GM06990 (cell line): ENCODE measurements around the gene RMC1.

ENCODE experiments used
- DNase-seq: peaks from one replicate; pipeline ENCODE4 v3.0.0-alpha.2; 2011; ENCODE audit not compliant: insufficient read length; ENCODE audit errors: extremely low read depth
- H3K27me3 ChIP-seq: replicated peaks from 2 replicates; pipeline ENCODE4 v1.6.0; 2011; ENCODE audit warnings: low read length; ENCODE audit not compliant: control insufficient read depth, insufficient read depth
- H3K36me3 ChIP-seq: 2 replicates; pipeline ENCODE4 v1.5.1; 2011; ENCODE audit warnings: low read length; ENCODE audit not compliant: control insufficient read depth, insufficient read depth
- H3K4me3 ChIP-seq: replicated peaks from 2 replicates; pipeline ENCODE4 v1.5.1; 2011; ENCODE audit warnings: low read depth, mild to moderate bottlenecking, control low read depth, low read length
- CTCF ChIP-seq: IDR thresholded peaks from 2 replicates; pipeline ENCODE4 v1.5.1; 2011; ENCODE audit warnings: low read length, control low read depth, mild to moderate bottlenecking, inconsistent platforms; ENCODE audit not compliant: insufficient read depth, poor library complexity, severe bottlenecking

The RMC1 gene

DNA sequence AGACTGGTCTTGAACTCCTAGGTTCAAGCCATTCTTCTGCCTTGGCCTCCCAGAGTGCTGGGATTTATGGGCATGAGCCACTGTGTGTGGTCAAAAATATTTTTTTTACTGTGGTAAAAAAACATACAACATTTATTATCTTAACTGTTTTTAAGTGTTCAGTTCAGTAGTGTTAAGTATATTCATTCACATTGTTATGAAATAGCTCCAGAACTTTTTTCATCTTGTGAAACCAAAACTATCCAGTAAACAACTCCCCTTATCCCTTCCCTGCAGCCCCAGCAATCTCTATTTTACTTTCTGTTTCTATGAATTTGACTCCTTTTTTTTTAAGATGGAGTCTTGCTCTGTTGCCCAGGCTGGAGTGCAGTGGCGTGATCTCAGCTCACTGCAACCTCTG is 9.3 kb downstream of the RMC1 start:
- no peak overlapping the region for H3K4me3 ChIP-seq
- H3K36me3 ChIP-seq, result peaks cover 17% of the 10 kb centered on the region
- no peak for DNase-seq
- H3K27me3 ChIP-seq, result no peaks in the 10 kb centered on the region
- TF ChIP-seq CTCF, result no peak

DNA sequence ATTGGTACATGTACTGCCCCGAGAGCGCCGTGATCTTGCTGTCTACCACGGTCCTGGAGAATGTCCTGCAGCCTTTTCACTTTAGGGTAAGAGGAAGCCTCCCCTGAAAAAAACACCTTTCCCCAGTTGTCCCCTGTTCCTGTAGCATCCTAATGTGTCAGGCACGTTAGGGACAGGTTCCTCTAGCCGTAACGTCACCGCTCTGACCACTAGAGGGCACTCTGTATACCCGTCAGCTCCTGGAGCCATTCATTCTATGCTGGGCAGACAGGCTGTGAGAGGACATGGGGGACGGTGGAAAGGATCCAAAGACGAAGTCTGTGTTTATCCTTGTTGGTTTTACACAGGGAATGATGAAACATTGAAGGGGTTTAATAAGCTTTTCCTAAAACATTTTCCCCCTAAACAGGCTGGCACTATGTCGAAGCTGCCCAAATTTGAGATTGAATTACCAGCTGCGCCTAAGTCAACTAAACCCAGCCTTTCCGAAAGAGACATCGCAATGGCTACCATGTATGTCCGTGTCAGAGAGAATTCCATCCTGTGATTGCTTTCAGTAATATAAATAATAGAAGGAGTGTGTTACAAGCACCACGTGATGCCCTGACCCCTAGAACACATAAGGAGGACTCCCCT is 12.7 kb downstream of the RMC1 start:
- H3K27me3 ChIP-seq, result no peaks in the 10 kb centered on the region
- DNase-seq, result no peak
- peaks cover 20% of the 10 kb centered on the region for H3K36me3 ChIP-seq
- peak; percentile 91 for TF ChIP-seq CTCF
- H3K4me3 ChIP-seq, result no peak overlapping the region

GRCh38 chr18:23519734-23520133 is 16.4 kb downstream of the RMC1 start:
- no peaks in the 10 kb centered on the region for H3K27me3 ChIP-seq
- no peak overlapping the region for H3K4me3 ChIP-seq
- no peak for TF ChIP-seq CTCF
- peaks cover 30% of the 10 kb centered on the region for H3K36me3 ChIP-seq
- DNase-seq, result no peak

DNA sequence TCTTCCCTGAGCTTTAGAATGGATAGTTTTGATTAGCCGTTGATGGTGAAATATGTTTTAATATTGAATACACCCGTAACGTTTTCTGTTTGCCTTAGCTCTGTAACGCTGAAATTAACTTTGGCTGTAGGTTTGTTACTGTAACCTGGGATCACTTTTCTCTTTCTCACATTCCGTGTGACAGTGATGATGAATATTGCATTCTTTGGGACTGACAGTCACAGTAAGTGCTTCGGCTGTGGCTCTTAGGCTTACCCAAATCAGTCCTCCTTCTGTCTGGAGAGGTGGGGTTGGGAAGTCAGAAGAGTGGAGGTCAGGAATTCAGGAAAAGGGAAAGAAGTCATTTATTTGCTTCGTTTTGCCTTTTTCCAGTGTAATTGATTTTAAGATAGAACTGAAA is 18.0 kb downstream of the RMC1 start:
- TF ChIP-seq CTCF, result no peak
- Histone ChIP-seq H3K36me3 (peaks cover 29% of the 10 kb centered on the region), H3K4me3 (no peak overlapping the region), H3K27me3 (no peaks in the 10 kb centered on the region)
- no peak for DNase-seq

DNA sequence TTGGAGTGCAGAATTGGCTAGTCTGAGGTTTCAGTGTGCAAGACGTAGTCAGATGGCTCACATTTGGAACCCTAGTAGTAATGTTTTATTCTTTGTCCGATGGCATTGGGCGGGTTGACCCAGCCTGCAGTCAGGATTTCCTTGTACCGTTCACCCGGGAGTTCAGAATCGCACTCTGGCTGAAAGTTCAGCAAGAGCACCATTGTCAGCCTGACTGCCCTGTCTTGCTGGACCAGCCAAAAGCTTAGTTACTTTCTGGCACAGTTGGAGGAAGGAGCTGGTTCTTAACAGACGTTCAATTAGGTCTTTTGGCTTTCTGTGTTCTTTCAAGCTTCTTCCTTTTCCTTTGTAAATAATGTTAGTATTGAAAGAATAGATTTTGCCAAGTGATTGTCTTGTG is 18.6 kb downstream of the RMC1 start:
- no peak overlapping the region for H3K4me3 ChIP-seq
- no peaks in the 10 kb centered on the region for H3K27me3 ChIP-seq
- no peak for TF ChIP-seq CTCF
- no peak for DNase-seq
- H3K36me3 ChIP-seq, result peaks cover 30% of the 10 kb centered on the region
